KMS-11 (cell line): Measurements from ENCODE around the gene FAM136A.
"Not testable (repeated sequence)": the region's sequence is repeated elsewhere in the genome, so short reads cannot be mapped to it uniquely, and the experiment has no call there.

Experiments
- H2AFZ ChIP-seq: fragments of 200-600 bp; sonication (generic); 2 replicates; pipeline ENCODE4 v1.6.1; 2016; ENCODE audit warnings: antibody characterized with exemption, mixed run types, low read depth
- H3K27ac ChIP-seq: fragments of 200-600 bp; sonication (generic); 2 replicates; pipeline ENCODE4 v1.6.1; 2016; ENCODE audit warnings: mild to moderate bottlenecking, mixed run types
- H3K27me3 ChIP-seq: fragments of 200-600 bp; sonication (generic); 2 replicates; pipeline ENCODE4 v1.6.1; 2017; ENCODE audit warnings: mild to moderate bottlenecking, low read depth, mixed run types, moderate library complexity; ENCODE audit not compliant: insufficient read depth
- H3K36me3 ChIP-seq: fragments of 200-600 bp; sonication (generic); 2 replicates; pipeline ENCODE4 v1.6.1; 2017; ENCODE audit warnings: mild to moderate bottlenecking, mixed run types; ENCODE audit not compliant: insufficient read depth
- H3K4me1 ChIP-seq: fragments of 200-600 bp; sonication (generic); 2 replicates; pipeline ENCODE4 v1.6.1; 2016; ENCODE audit warnings: mild to moderate bottlenecking, low read depth, mixed run types; ENCODE audit not compliant: poor library complexity, severe bottlenecking
- H3K4me2 ChIP-seq: fragments of 200-600 bp; sonication (generic); 2 replicates; pipeline ENCODE4 v1.7.0; 2016; ENCODE audit warnings: mild to moderate bottlenecking, mixed run types
- H3K4me3 ChIP-seq: fragments of 200-600 bp; sonication (generic); IDR thresholded peaks from 2 replicates; pipeline ENCODE4 v1.6.1; 2017; ENCODE audit warnings: low read depth, low read length, mixed read lengths; ENCODE audit not compliant: insufficient read depth
- H3K79me2 ChIP-seq: fragments of 200-600 bp; sonication (generic); 2 replicates; pipeline ENCODE4 v1.6.1; 2016; ENCODE audit warnings: low read depth, mixed run types; ENCODE audit not compliant: insufficient read depth
- H3K9ac ChIP-seq: fragments of 200-600 bp; sonication (generic); 2 replicates; pipeline ENCODE4 v1.6.1; 2016; ENCODE audit warnings: mild to moderate bottlenecking, mixed run types
- H4K20me1 ChIP-seq: fragments of 200-600 bp; sonication (generic); 2 replicates; pipeline ENCODE4 v1.6.1; 2016; ENCODE audit warnings: mild to moderate bottlenecking, mixed run types; ENCODE audit not compliant: insufficient read depth
- CTCF ChIP-seq: fragments of 200-600 bp; sonication (generic); conservative IDR thresholded peaks from 2 replicates; pipeline ENCODE4 v1.6.1; 2017; ENCODE audit warnings: low read depth, mild to moderate bottlenecking, antibody characterized with exemption, low read length, moderate library complexity, mixed read lengths

FAM136A gene

DNA sequence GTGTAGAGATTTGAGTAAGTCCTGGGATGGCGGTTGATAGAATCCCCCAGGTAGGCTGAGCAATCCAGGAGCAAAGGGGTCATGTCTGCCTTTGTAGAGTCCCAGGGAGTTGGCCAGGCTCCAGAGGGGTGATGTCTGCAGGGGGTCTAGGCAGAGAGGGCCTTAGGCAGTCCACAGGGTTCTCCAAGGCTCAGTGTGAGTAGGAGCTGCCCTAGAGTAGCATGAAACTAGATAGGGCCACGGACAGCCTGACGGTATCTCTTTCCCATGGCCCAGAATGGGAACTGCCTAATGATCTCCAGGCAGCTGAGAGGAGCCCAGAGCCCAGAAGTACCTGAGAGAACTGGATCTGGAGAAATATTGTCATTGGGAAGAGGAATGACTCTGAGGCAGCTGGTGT lies 9.0 kb upstream of the FAM136A start:
- no peaks in the 10 kb centered on the region for H3K27me3 ChIP-seq
- no peaks in the 10 kb centered on the region for H3K36me3 ChIP-seq
- H3K4me2 ChIP-seq, result no peak overlapping the region
- no peak overlapping the region for H2AFZ ChIP-seq
- no peak overlapping the region for H3K9ac ChIP-seq
- H3K79me2 ChIP-seq, result no peaks in the 10 kb centered on the region
- H3K4me3 ChIP-seq, result no peak overlapping the region
- H3K4me1 ChIP-seq, result peaks cover 9% of the 10 kb centered on the region
- no peaks in the 10 kb centered on the region for H4K20me1 ChIP-seq
- TF ChIP-seq CTCF, result no peak
- no peak overlapping the region for H3K27ac ChIP-seq

DNA sequence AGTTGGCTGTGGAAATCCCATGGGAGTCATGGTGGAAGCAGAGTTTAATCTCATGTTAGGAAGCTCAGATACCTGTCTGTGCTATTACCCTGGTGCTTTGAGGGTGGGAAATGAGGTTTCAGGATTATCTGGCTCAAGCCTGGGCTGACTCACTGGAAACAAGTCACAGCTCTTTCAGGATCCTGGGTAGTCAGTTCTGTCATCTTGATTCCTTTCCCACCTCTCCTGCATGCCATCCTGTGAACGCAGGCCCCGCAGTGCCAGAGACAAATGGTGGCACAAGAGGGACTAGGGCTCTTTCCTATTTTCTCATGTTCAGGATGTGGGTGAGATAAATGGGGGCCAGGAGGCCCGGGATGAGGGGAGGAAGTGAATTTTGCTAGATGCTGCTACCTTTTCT lies 3.7 kb upstream of the FAM136A start:
- Histone ChIP-seq H3K4me2 (no peak overlapping the region), H3K27ac (no peak overlapping the region), H3K36me3 (no peaks in the 10 kb centered on the region), H3K27me3 (no peaks in the 10 kb centered on the region), H3K9ac (no peak overlapping the region), H3K4me1 (peaks cover 16% of the 10 kb centered on the region), H4K20me1 (no peaks in the 10 kb centered on the region), H3K79me2 (peaks cover 12% of the 10 kb centered on the region), H2AFZ (no peak overlapping the region), H3K4me3 (no peak overlapping the region)
- TF ChIP-seq CTCF, result no peak

- peaks cover 21% of the 10 kb centered on the region for H3K4me1 ChIP-seq
- peaks cover 21% of the 10 kb centered on the region for H3K79me2 ChIP-seq
- peak overlapping the region; percentile 40; the same call in 1 of the 2 replicates for H2AFZ ChIP-seq
- H3K36me3 ChIP-seq, result no peaks in the 10 kb centered on the region
- H3K27me3 ChIP-seq, result no peaks in the 10 kb centered on the region
- no peak for TF ChIP-seq CTCF
- H4K20me1 ChIP-seq, result no peaks in the 10 kb centered on the region
- no peak overlapping the region for H3K4me3 ChIP-seq
- H3K27ac ChIP-seq, result no peak overlapping the region
- H3K9ac ChIP-seq, result no peak overlapping the region
- no peak overlapping the region for H3K4me2 ChIP-seq
These were observed 2.6 kb upstream of the FAM136A start for GRCh38 chr2:70304498-70304897.

- Histone ChIP-seq H3K36me3 (peaks cover 8% of the 10 kb centered on the region; the same call in 1 of the 2 replicates), H3K27me3 (no peaks in the 10 kb centered on the region), H3K79me2 (peaks cover 21% of the 10 kb centered on the region), H2AFZ (no peak overlapping the region), H3K27ac (no peak overlapping the region), H3K9ac (no peak overlapping the region), H3K4me1 (peaks cover 21% of the 10 kb centered on the region), H3K4me3 (no peak overlapping the region), H3K4me2 (no peak overlapping the region; the same call in 1 of the 2 replicates), H4K20me1 (no peaks in the 10 kb centered on the region)
- TF ChIP-seq CTCF, result no peak
These were observed 1.3 kb upstream of the FAM136A start for GRCh38 chr2:70303186-70303585.

DNA sequence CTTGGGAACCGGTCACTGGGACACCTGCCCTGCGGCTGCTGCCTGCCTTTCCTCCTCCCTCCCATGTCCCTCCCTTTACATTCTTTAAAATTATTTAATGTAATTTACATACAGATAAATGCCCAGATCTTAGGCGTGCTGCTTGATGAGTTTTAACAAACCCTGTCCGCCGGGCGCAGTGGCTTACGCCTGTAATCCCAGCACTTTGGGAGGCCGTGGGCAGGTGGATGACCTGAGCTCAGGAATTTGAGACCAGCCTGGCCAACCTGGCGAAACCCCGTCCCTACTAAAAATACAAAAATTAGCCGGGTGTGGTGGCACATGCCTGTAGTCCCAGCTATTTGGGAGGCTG lies 304 bp upstream of the FAM136A start:
- not testable (repeated sequence) for H3K4me3 ChIP-seq, H3K4me2 ChIP-seq, H3K27ac ChIP-seq, H3K27me3 ChIP-seq, H3K36me3 ChIP-seq, H4K20me1 ChIP-seq
- Histone ChIP-seq H3K4me1 (peaks cover 21% of the 10 kb centered on the region), H2AFZ (peak overlapping the region; percentile 87), H3K79me2 (peaks cover 21% of the 10 kb centered on the region), H3K9ac (peak overlapping the region; percentile 88; the same call in 1 of the 2 replicates)
